ENCODE data around the gene IRX4. TPM values are rescaled to one million over a fixed set of nuclear protein-coding genes. Genes with fewer than 3 reads are reported as not detected.

Gene IRX4
- total RNA-seq, 1 donor from 2014 or later = not detected

DNA sequence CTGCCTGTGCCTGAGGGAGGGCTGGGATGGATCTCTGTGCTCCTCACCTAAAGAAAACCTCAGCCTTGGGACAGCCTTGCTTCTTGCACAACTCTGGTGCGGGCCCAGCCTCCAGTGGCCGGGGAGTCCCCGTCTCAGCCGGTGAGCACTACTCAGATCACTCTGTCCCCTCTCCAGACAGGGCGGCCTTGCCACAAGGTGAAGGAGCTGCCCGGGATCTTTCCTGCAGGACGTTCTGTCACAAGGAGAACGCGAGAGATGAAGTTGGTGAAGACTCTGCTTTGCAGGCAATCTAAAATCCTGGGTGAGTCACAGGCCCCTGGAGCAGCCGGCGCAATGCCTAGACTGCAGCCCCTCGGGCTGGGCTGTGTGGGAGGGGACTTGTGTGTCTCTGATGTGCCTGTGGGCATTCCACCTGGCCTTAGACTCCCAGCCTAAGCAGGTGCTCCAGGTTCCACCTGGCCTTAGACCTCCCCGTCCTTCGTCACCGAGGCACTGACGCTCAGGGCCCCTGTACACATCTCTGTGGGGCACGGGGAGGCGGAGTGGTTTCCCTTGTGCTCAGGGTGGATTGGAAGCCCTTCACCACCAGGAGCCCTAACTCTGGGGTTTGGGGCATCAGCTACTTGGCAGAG lies 15.2 kb upstream of the IRX4 start:
- TF ChIP-seq, protein P1, sequence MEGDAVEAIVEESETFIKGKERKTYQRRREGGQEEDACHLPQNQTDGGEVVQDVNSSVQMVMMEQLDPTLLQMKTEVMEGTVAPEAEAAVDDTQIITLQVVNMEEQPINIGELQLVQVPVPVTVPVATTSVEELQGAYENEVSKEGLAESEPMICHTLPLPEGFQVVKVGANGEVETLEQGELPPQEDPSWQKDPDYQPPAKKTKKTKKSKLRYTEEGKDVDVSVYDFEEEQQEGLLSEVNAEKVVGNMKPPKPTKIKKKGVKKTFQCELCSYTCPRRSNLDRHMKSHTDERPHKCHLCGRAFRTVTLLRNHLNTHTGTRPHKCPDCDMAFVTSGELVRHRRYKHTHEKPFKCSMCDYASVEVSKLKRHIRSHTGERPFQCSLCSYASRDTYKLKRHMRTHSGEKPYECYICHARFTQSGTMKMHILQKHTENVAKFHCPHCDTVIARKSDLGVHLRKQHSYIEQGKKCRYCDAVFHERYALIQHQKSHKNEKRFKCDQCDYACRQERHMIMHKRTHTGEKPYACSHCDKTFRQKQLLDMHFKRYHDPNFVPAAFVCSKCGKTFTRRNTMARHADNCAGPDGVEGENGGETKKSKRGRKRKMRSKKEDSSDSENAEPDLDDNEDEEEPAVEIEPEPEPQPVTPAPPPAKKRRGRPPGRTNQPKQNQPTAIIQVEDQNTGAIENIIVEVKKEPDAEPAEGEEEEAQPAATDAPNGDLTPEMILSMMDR (IDR thresholded peaks at IDR 0.05; ENCODE audit: unreplicated experiment) = no peak
- Mint-ChIP-seq H3K36me3 (no peaks in the 10 kb centered on the region), H3K27me3 (ENCODE audit: low read depth) (peaks cover 89% of the 10 kb centered on the region), H3K9me3 (peaks cover 6% of the 10 kb centered on the region), H3K4me3 (no peak overlapping the region), H3K27ac (no peak overlapping the region), H3K4me1 (no peaks in the 10 kb centered on the region)
- no peak for DNase-seq (ENCODE audit: low spot score in 2 of 2, unreplicated experiment in 2 of 2)

DNA sequence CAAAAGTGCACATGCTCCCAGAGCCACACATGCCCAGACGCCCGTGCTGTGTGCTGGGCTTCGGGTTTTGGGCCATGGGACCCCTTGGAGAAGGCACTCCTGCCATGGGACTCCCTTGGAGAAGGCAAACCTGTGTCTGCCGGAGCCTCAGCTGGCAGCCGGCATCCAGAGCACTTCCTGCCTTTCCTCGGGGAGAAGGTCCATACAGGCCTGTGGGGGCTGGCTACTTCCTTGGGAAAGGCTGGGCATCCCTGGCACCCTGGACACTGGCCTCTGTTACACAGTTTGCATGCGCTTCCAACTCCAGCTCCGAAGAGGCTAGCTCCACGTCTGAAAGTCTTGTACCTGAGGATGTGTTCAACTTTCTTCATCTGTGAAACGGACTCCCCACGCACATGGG lies 14.7 kb upstream of the IRX4 start:
- no peak overlapping the region for H3K27ac Mint-ChIP-seq
- peaks cover 6% of the 10 kb centered on the region for H3K9me3 Mint-ChIP-seq
- TF ChIP-seq, protein P1 (IDR thresholded peaks at IDR 0.05; ENCODE audit: unreplicated experiment) = no peak
- no peaks in the 10 kb centered on the region for H3K36me3 Mint-ChIP-seq
- H3K27me3 Mint-ChIP-seq (ENCODE audit: low read depth) = peaks cover 93% of the 10 kb centered on the region
- H3K4me1 Mint-ChIP-seq = no peaks in the 10 kb centered on the region
- H3K4me3 Mint-ChIP-seq = no peak overlapping the region
- no peak for DNase-seq (ENCODE audit: low spot score in 2 of 2, unreplicated experiment in 2 of 2)

DNA sequence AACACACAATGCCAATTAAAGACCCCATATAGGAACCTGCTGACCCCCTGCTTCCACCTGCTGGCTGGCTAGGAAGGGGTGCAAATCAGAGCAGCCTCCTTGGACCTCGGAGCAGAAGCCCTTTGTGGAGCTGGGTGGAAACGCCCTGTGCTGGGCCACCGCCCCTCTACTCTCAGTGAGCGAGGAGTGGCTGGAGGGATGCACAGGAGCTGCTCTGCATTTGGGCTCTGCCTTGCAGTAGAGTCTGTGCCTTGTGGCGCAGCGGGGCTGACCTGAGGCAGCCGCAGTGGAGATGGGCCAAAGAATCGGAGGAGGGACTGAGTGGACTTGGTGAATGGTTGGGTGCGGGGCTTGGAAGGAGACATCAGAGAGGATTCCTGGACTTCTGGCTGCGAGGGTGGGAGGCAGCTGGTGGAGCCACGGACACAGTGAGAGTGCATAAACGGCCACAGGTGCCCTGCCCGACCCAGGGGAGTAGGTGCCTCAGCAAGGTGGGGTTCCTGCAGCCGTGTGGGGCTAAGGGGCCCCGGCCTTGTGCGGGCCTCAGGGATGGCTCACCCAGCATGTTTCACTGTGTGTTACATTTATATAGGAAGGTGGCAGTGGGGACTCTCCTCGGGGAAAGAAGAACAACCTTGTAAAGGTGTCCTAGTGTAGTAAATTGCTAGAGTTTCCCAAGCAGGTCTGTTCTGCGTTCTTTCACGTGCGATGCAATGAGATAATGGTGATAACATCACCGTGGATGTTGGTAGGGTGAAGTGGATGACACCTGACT lies 14.1 kb upstream of the IRX4 start:
- H3K4me3 Mint-ChIP-seq = no peak overlapping the region
- TF ChIP-seq, protein P1 (IDR thresholded peaks at IDR 0.05; ENCODE audit: unreplicated experiment) = no peak
- H3K27ac Mint-ChIP-seq = no peak overlapping the region
- no peaks in the 10 kb centered on the region for H3K4me1 Mint-ChIP-seq
- peaks cover 5% of the 10 kb centered on the region for H3K9me3 Mint-ChIP-seq
- DNase-seq (ENCODE audit: low spot score in 2 of 2, unreplicated experiment in 2 of 2) = no peak
- H3K36me3 Mint-ChIP-seq = no peaks in the 10 kb centered on the region
- H3K27me3 Mint-ChIP-seq (ENCODE audit: low read depth) = peaks cover 93% of the 10 kb centered on the region

GRCh38 chr5:1895739-1896420 lies 13.2 kb upstream of the IRX4 start:
- Mint-ChIP-seq H3K9me3 (no peaks in the 10 kb centered on the region), H3K27ac (no peak overlapping the region), H3K27me3 (ENCODE audit: low read depth) (peaks cover 93% of the 10 kb centered on the region), H3K4me1 (no peaks in the 10 kb centered on the region), H3K36me3 (no peaks in the 10 kb centered on the region), H3K4me3 (no peak overlapping the region)
- TF ChIP-seq, protein P1 (IDR thresholded peaks at IDR 0.05; ENCODE audit: unreplicated experiment) = no peak
- no peak for DNase-seq (ENCODE audit: low spot score in 2 of 2, unreplicated experiment in 2 of 2)

GRCh38 chr5:1894243-1894642 lies 11.5 kb upstream of the IRX4 start:
- Mint-ChIP-seq H3K4me3 (no peak overlapping the region), H3K9me3 (no peaks in the 10 kb centered on the region), H3K27me3 (ENCODE audit: low read depth) (peaks cover 95% of the 10 kb centered on the region), H3K4me1 (peaks cover 2% of the 10 kb centered on the region), H3K36me3 (no peaks in the 10 kb centered on the region), H3K27ac (no peak overlapping the region)
- TF ChIP-seq, protein P1 (IDR thresholded peaks at IDR 0.05; ENCODE audit: unreplicated experiment) = no peak
- no peak for DNase-seq (ENCODE audit: low spot score in 2 of 2, unreplicated experiment in 2 of 2)

All from mesothelial cell of epicardium (in vitro differentiated cells).